Calu3 (cell line): ENCODE measurements around the gene GART. TPM values are rescaled to one million over a fixed set of nuclear protein-coding genes. Genes with fewer than 3 reads are reported as not detected.
A peak's percentile ranks its signal among the peaks of the same experiment; 100 is the strongest.

ENCODE experiments used
- BruUV-seq: library from RNA; stranded (reverse); fragments of 400-500 nt; replicated peaks from 2 replicates; lab custom pipeline; 2021; lab: Mats Ljungman, UMichigan
- CTCF ChIA-PET: fragments of 300-600 bp; sonication (Branson Sonifier 250); formaldehyde crosslinking; loops from one replicate; lab custom pipeline; 2022; ENCODE audit warnings: antibody characterized with exemption; lab: Charles Lee
- DNase-seq: peaks from one replicate; pipeline ENCODE4 v3.0.0; 2022
- H3K27ac Mint-ChIP-seq: one replicate; pipeline ENCODE4 v1.8.0; 2022; ENCODE audit warnings: mixed read lengths; ENCODE audit not compliant: unreplicated experiment
- H3K27me3 Mint-ChIP-seq: one replicate; pipeline ENCODE4 v1.8.0; 2022; ENCODE audit warnings: mixed read lengths; ENCODE audit not compliant: unreplicated experiment
- H3K36me3 Mint-ChIP-seq: one replicate; pipeline ENCODE4 v1.8.0; 2022; ENCODE audit warnings: mild to moderate bottlenecking, moderate library complexity, mixed read lengths; ENCODE audit not compliant: insufficient read depth, unreplicated experiment
- H3K4me1 Mint-ChIP-seq: one replicate; pipeline ENCODE4 v1.8.0; 2022; ENCODE audit warnings: mild to moderate bottlenecking, low read depth, mixed read lengths; ENCODE audit not compliant: unreplicated experiment
- H3K4me3 Mint-ChIP-seq: one replicate; pipeline ENCODE4 v1.8.0; 2022; ENCODE audit warnings: mild to moderate bottlenecking, low read depth, moderate library complexity, mixed read lengths; ENCODE audit not compliant: unreplicated experiment
- H3K9me3 Mint-ChIP-seq: one replicate; pipeline ENCODE4 v1.8.0; 2022; ENCODE audit warnings: low read depth, mixed read lengths; ENCODE audit not compliant: unreplicated experiment
- intact Hi-C: fragments of 100-400 bp; cut with micrococcal nuclease; formaldehyde crosslinking; loops from one replicate; pipeline ENCODE4 v1.10.0; 2022; ENCODE audit not compliant: unreplicated experiment
- total RNA-seq: library from RNA; stranded (reverse); gene quantifications from 2 replicates; pipeline ENCODE4 v1.2.3, GENCODE V29; 2022
- TF ChIP-seq, protein P1 (sequence below): fragments of 200-600 bp; IDR thresholded peaks from one replicate; pipeline ENCODE4 v1.8.0; 2022; ENCODE audit warnings: antibody characterized with exemption; ENCODE audit not compliant: unreplicated experiment

GART gene
- total RNA-seq, 1 experiment from 2014 or later = 102 TPM

DNA sequence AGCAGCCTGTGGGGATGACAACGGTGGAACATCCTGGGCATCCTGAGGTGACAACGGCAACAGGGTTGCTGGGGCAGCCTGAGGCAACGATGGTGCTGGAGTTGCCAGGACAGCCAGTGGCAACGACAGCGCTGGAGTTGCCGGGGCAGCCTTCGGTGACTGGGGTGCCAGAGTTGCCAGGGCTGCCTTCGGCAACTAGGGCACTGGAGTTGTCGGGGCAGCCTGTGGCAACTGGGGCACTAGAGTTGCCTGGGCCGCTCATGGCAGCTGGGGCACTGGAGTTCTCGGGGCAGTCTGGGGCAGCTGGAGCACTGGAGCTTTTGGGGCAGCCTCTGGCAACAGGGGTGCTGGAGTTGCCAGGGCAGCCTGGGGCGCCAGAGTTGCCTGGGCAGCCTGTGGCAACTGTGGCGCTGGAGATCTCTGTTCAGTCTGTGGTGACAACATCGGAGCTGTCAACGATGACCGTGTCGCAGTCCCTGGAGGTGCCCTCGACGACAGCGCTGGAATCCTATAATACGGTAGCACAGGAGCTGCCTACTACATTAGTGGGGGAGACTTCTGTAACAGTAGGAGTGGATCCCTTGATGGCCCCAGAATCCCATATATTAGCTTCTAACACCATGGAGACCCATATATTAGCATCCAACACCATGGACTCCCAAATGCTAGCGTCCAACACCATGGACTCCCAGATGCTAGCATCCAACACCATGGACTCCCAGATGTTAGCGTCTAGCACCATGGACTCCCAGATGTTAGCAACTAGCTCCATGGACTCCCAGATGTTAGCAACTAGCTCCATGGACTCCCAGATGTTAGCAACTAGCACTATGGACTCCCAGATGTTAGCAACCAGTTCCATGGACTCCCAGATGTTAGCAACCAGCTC is 9.1 kb upstream of the GART start:
- no peaks in the 10 kb centered on the region for H3K27me3 Mint-ChIP-seq
- H3K27ac Mint-ChIP-seq = no peak overlapping the region
- peaks cover 4% of the 10 kb centered on the region for H3K4me1 Mint-ChIP-seq
- H3K36me3 Mint-ChIP-seq = peaks cover 66% of the 10 kb centered on the region
- H3K4me3 Mint-ChIP-seq = no peak overlapping the region
- DNase-seq = no peak
- no peaks in the 10 kb centered on the region for H3K9me3 Mint-ChIP-seq
- no TSS peak for BruUV-seq
- TF ChIP-seq, protein P1, sequence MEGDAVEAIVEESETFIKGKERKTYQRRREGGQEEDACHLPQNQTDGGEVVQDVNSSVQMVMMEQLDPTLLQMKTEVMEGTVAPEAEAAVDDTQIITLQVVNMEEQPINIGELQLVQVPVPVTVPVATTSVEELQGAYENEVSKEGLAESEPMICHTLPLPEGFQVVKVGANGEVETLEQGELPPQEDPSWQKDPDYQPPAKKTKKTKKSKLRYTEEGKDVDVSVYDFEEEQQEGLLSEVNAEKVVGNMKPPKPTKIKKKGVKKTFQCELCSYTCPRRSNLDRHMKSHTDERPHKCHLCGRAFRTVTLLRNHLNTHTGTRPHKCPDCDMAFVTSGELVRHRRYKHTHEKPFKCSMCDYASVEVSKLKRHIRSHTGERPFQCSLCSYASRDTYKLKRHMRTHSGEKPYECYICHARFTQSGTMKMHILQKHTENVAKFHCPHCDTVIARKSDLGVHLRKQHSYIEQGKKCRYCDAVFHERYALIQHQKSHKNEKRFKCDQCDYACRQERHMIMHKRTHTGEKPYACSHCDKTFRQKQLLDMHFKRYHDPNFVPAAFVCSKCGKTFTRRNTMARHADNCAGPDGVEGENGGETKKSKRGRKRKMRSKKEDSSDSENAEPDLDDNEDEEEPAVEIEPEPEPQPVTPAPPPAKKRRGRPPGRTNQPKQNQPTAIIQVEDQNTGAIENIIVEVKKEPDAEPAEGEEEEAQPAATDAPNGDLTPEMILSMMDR = no peak
- CTCF ChIA-PET = no interaction called here
- intact Hi-C loops = no loop called here

DNA sequence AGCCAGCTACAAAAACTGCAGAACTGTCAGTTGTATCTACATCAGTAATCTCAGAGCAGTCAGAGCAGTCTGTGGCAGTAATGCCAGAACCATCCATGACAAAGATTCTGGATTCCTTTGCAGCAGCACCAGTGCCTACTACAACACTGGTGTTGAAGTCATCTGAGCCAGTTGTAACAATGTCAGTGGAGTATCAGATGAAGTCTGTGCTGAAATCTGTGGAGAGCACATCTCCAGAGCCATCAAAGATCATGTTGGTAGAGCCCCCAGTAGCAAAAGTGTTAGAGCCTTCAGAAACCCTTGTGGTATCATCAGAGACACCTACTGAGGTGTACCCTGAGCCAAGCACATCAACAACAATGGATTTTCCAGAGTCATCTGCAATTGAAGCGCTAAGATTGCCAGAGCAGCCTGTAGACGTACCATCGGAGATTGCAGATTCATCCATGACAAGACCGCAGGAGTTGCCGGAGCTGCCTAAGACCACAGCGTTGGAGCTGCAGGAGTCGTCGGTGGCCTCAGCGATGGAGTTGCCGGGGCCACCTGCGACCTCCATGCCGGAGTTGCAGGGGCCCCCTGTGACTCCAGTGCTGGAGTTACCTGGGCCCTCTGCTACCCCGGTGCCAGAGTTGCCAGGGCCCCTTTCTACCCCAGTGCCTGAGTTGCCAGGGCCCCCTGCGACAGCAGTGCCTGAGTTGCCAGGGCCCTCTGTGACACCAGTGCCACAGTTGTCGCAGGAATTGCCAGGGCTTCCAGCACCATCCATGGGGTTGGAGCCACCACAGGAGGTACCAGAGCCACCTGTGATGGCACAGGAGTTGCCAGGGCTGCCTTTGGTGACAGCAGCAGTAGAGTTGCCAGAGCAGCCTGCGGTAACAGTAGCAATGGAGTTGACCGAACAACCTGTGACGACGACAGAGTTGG is 8.2 kb upstream of the GART start:
- no peaks in the 10 kb centered on the region for H3K4me1 Mint-ChIP-seq
- H3K27ac Mint-ChIP-seq = no peak overlapping the region
- intact Hi-C loops = no loop called here
- H3K4me3 Mint-ChIP-seq = no peak overlapping the region
- no peak for DNase-seq
- H3K9me3 Mint-ChIP-seq = no peaks in the 10 kb centered on the region
- H3K36me3 Mint-ChIP-seq = peaks cover 65% of the 10 kb centered on the region
- H3K27me3 Mint-ChIP-seq = no peaks in the 10 kb centered on the region
- BruUV-seq = no TSS peak
- TF ChIP-seq, protein P1 = no peak
- CTCF ChIA-PET = no interaction called here

DNA sequence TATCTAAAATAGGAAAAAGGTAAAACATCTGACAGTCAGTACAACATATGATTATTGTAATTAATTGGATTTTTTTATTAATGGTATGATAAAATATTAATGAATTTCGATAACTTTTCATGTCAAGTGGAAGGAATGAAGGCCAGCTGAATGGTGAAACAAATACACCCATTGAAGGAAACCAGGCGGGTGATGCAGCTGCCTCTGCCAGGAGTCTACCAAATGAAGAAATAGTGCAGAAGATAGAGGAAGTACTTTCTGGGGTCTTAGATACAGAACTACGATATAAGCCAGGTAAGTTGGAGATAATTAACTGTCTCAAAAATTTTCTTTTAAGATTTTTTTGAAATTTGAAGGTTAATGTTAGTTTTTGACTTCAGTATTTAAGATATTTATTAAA is 4.2 kb upstream of the GART start:
- no TSS peak for BruUV-seq
- H3K9me3 Mint-ChIP-seq = no peaks in the 10 kb centered on the region
- H3K27me3 Mint-ChIP-seq = no peaks in the 10 kb centered on the region
- intact Hi-C loops = no loop called here
- H3K27ac Mint-ChIP-seq = no peak overlapping the region
- peaks cover 83% of the 10 kb centered on the region for H3K36me3 Mint-ChIP-seq
- CTCF ChIA-PET = no interaction called here
- H3K4me1 Mint-ChIP-seq = no peaks in the 10 kb centered on the region
- no peak overlapping the region for H3K4me3 Mint-ChIP-seq
- no peak for DNase-seq
- TF ChIP-seq, protein P1 = no peak

DNA sequence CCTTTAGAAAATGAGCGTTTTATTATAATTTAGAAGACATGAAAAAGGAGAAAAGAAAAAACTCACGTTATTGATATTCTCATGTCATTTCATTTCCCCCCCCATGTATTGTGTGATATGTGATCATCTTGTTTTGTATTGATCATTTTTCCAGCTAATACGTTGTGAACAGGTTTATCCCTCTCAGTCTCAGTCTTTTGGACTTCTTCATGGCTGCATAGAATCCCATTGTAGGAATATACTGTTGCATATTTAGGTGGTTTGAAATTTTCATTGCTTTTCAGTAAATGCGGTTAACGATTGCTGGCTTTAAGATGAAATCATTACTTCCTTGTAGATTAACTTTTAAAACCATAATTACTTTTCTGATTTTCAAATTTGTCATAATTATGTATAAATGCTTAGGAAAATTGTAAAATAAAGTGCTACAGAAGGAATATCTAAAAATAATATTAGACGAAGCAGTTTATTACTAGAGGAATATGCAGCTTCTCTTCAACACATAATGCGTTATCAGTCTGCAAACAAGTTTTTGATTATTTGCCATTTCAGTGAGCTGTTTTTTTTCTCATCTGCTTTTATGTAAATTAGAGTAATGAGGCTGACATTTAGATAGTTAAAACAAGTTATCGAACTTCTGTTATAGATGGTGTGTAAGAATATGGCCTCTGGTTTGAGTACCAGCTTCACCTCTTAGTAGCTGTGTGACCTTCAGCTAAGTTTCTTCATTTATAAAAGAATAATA is 2.7 kb upstream of the GART start:
- Mint-ChIP-seq H3K36me3 (peaks cover 84% of the 10 kb centered on the region), H3K9me3 (no peaks in the 10 kb centered on the region), H3K27ac (peak overlapping the region; percentile 93), H3K4me1 (no peaks in the 10 kb centered on the region), H3K4me3 (peak overlapping the region; percentile 83), H3K27me3 (no peaks in the 10 kb centered on the region)
- intact Hi-C loops = no loop called here
- DNase-seq = no peak
- TF ChIP-seq, protein P1 = no peak
- no TSS peak for BruUV-seq
- CTCF ChIA-PET = interaction anchor here (0.6 kb wide), 4 partner anchors 127 to 378 kb away, joined by 3 to 6 read pairs (median 3); no protein-coding TSS in a partner anchor
